GM18502 (cell line): ENCODE results near the gene LRRK1.

Experiments
- ATAC-seq: cut with Tn5 transposase; IDR thresholded peaks from one replicate; pipeline ENCODE4 v1.9.1; 2021; ENCODE audit warnings: mild to moderate bottlenecking; ENCODE audit not compliant: unreplicated experiment, poor library complexity

Gene LRRK1

GRCh38 chr15:100998630-100999029 lies 79.5 kb downstream of the LRRK1 start:
- no peak for ATAC-seq

GRCh38 chr15:100999369-100999768 lies 80.2 kb downstream of the LRRK1 start:
- ATAC-seq: no peak

GRCh38 chr15:101000271-101000681 lies 81.1 kb downstream of the LRRK1 start:
- ATAC-seq: no peak

GRCh38 chr15:101001056-101001455 lies 81.9 kb downstream of the LRRK1 start:
- no peak for ATAC-seq

- no peak for ATAC-seq
Measured at GRCh38 chr15:101001796-101002195, 82.6 kb downstream of the LRRK1 start.

- no peak for ATAC-seq
Measured at GRCh38 chr15:101003081-101003480, 83.9 kb downstream of the LRRK1 start.

GRCh38 chr15:101003706-101004105 lies 84.5 kb downstream of the LRRK1 start:
- ATAC-seq: no peak

- no peak for ATAC-seq
Measured at GRCh38 chr15:101004500-101004899, 85.3 kb downstream of the LRRK1 start.

- ATAC-seq: no peak
Measured at GRCh38 chr15:101004986-101005747, 86.0 kb downstream of the LRRK1 start.

- peak; percentile 57 for ATAC-seq
Measured at GRCh38 chr15:101006931-101007691, 88.0 kb downstream of the LRRK1 start.

- peak; percentile 94 for ATAC-seq
Measured at GRCh38 chr15:101008158-101009139, 89.3 kb downstream of the LRRK1 start.

- no peak for ATAC-seq
Measured at GRCh38 chr15:101009176-101009575, 90.0 kb downstream of the LRRK1 start.

GRCh38 chr15:101010781-101011180 lies 91.6 kb downstream of the LRRK1 start:
- no peak for ATAC-seq

- ATAC-seq: no peak
Measured at GRCh38 chr15:101012326-101013200, 93.4 kb downstream of the LRRK1 start.

GRCh38 chr15:101013201-101013550 lies 94.0 kb downstream of the LRRK1 start:
- ATAC-seq: no peak

GRCh38 chr15:101013769-101014675 lies 94.9 kb downstream of the LRRK1 start:
- no peak for ATAC-seq

GRCh38 chr15:101014921-101015841 lies 96.0 kb downstream of the LRRK1 start:
- peak; percentile 56 for ATAC-seq

GRCh38 chr15:101016581-101016980 lies 97.4 kb downstream of the LRRK1 start:
- no peak for ATAC-seq
